GM10266 (cell line): Measurements from ENCODE around the gene MORN1.

Experiments
- DNase-seq: peaks from one replicate; pipeline ENCODE4 v3.0.0; 2012; ENCODE audit errors: extremely low spot score
- CTCF ChIP-seq: IDR thresholded peaks from 2 replicates; pipeline ENCODE4 v1.5.1; 2012; ENCODE audit warnings: mild to moderate bottlenecking, low read depth; ENCODE audit not compliant: control insufficient read depth, insufficient read depth; ENCODE audit errors: missing control alignments

The MORN1 gene

DNA sequence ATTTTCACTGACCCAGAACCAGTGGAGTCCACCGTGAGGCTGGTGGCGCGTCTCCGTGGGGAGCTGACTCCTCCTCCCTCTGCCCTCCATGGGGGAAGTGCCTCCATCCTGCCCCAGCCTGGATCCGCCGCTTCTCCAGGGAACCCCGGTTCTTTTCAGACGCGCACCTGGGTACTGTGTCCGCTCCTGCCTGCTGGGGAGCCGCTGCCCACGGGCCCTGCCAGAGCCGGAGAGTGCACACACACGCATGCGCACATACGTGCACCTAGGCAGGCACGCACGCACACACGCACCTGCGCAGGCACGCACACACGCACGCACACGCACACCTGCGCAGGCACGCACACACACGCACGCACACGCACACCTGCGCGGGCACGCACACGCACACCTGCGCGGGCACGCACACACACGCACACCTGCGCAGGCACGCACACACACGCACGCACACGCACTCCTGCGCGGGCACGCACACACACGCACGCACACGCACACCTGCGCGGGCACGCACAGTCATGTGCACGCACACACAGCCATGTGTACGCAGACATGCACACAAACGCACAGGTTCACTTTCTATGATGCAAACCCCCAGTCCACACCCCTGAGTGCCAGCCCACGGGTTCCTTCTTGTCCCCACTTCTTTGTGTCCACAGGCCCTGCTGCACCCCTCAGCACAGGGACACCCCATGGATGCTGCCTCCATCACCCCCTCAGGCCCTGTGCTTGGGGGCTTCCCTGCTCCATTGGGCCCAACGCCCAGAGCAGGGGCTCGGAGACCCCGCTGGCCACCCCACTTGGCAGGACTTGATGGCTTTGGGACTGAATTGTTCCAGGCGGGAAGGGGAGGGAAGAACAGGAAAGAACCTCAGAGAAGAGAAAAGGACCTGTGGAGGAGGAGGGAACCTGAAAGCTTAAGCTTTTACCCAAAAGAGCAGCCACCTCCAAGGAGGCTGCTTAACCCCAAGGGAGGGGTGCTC is 42.7 kb downstream of the MORN1 start:
- TF ChIP-seq CTCF: no peak

GRCh38 chr1:2347896-2348295 is 43.5 kb downstream of the MORN1 start:
- no peak for TF ChIP-seq CTCF
- no peak for DNase-seq

More for the DNA sequence above, 42.7 kb downstream of the MORN1 start:
- DNase-seq: no peak

- TF ChIP-seq CTCF: no peak
- DNase-seq: no peak
These were observed 44.0 kb downstream of the MORN1 start for GRCh38 chr1:2347409-2347785.

- TF ChIP-seq CTCF: no peak
- no peak for DNase-seq
These were observed 44.5 kb downstream of the MORN1 start for GRCh38 chr1:2346691-2347408.

DNA sequence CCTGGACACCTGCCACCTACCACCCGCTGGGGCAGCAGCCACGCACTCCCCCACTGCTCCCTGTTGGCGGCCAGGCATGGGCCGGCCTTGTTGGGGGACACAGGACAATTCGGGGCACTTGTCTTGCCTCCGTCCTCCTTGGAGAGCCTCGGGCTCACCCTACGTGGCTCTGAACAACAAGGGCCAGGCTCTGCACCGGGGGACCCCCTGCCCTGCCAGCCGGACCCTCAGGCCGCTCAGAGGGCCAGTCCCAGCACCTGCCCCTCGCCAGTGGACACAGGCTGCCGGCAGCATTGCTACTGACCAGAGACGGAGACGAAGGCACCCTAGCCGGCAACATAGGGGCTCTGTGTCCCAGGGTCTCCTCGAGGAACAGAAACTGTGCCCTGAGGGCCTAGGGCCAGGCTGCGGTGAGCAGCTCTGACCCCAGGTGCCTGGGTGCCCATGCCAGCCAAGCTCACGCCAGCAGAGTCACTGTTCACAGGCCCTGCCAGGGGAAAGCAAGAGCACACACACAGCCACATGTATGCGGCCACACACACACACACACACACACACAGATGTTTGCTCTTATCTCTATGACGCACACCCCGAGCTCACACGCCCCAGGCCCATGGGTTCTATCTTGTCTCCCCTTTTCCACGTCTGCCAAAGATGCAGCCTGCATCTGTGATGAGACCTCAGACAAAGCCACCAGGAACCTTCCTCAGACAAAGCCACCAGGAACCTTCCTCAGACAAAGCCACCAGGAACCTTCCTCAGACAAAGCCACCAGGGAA is 45.9 kb downstream of the MORN1 start:
- no peak for DNase-seq
- TF ChIP-seq CTCF: no peak

DNA sequence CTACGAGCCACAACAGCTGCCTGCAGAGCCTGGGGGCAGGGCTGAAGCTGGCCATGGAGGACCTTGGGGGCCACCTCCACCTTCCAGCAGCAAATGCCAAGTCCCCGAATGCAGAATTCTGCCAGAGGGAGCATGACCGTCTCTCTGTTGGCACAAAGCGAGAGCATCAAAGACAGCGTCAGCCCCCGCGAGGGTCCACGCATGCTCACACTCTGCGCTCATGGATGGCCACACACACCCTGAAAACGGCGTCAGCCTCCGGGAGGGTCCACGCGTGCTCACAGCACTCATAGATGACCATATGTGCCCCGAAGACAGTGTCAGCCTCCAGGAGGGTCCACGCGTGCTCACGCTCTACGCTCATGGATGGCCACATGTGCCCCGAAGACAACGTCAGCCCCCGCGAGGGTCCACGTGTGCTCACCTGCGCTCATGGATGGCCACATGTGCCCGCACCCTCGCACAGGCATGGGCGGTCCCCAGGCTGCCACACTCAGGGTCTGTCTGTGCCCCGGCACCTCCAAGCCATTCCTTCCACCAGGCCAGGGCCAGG is 46.5 kb downstream of the MORN1 start:
- DNase-seq: no peak
- TF ChIP-seq CTCF: no peak
